Omental fat pad (tissue), 4 donors: Measurements from ENCODE around the gene PLXNA2. TPM values are rescaled to one million over a fixed set of nuclear protein-coding genes. Genes with fewer than 3 reads are reported as not detected.

ENCODE experiments used
- ATAC-seq: fragments of 150-250 bp; one replicate; pipeline ENCODE4 v1.9.1; 2016; ENCODE audit warnings: mild to moderate bottlenecking, moderate library complexity; ENCODE audit not compliant: low FRiP score
- DNase-seq: peaks from one replicate; pipeline ENCODE4 v3.0.0-alpha.2; 2019; ENCODE audit warnings: low spot score
- CTCF ChIP-seq, 3 donors: fragments of 450-650 bp; IDR thresholded peaks; one replicate each; pipeline ENCODE4 v1.5.1; 2016 to 2017; ENCODE audit warnings: antibody characterized with exemption in 3 of 3, mild to moderate bottlenecking in 3 of 3, moderate library complexity in 2 of 3
- total RNA-seq, 4 donors: library from RNA; depleted of rRNA; stranded (reverse); fragments of >200 nt; gene quantifications; one replicate each; pipeline ENCODE4 v1.1.0, GENCODE V29; 2016

The PLXNA2 gene
- total RNA-seq, 4 donors from 2014 or later, result 21.7 to 67.9 (median 36.8) TPM

GRCh38 chr1:208224192-208224713, 19.9 kb downstream of the PLXNA2 start:
- TF ChIP-seq CTCF (IDR thresholded peaks at IDR 0.05), result no peak
- ATAC-seq, result no peak

GRCh38 chr1:208223136-208223535, 21.0 kb downstream of the PLXNA2 start:
- ATAC-seq (no peak), DNase-seq (no peak)
- no peak for TF ChIP-seq CTCF (IDR thresholded peaks at IDR 0.05)

More at GRCh38 chr1:208224192-208224713, 19.9 kb downstream of the PLXNA2 start:
- DNase-seq, result no peak

GRCh38 chr1:208222376-208223126, 21.6 kb downstream of the PLXNA2 start:
- no peak for DNase-seq
- no peak for ATAC-seq
- no peak for TF ChIP-seq CTCF (IDR thresholded peaks at IDR 0.05)

DNA sequence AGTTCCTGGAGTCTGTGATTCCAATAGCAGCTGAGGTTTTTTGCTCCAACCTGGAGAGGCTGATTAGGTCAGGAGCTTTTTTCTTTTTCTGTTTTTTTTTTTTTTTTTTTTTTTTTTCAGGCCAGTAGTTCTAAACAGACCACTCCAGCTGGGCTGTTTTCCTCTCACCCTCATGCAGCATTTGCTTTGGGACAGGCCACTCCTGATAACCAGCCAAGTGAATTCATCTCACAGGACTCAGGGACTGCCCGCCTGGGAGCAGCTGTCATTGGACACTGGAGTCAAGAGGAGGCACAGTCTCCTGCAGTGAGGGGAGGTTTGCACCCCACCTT, 22.9 kb downstream of the PLXNA2 start:
- ATAC-seq, result no peak
- no peak for TF ChIP-seq CTCF (IDR thresholded peaks at IDR 0.05)
- no peak for DNase-seq

GRCh38 chr1:208219659-208220282, 24.4 kb downstream of the PLXNA2 start:
- DNase-seq (no peak), ATAC-seq (peak; percentile 87)
- no peak for TF ChIP-seq CTCF (IDR thresholded peaks at IDR 0.05)

DNA sequence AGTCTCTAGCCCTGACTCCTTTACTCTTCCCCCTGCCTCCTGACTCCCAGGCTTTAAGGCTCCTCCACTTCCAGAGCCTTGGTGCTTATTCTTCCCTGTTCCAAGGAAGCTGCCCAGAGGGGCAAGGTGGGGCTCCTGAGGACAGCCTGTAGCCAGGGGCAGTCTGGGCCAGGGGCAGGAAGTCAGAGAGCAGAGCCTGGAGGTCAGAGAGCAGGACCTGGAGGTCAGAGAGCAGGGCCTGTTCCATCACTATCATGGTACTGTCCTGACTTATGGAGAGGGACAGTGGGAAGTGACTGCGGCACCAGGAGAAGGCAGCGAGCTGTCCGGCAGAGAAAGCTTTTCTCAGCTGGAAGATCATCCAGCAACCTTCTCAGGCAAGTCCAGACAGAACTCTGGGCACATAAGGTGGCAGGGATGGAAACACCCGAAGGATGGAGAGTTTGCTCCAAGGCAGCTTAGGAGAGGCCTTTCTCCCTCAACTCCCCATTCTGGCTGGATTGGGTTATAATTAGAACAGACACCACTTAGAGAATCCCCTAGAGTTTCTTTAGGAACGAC, 25.0 kb downstream of the PLXNA2 start:
- DNase-seq (no peak), ATAC-seq (no peak)
- TF ChIP-seq CTCF (IDR thresholded peaks at IDR 0.05), result no peak
